GM12872 (cell line): ENCODE results near the gene KCNJ5.

Experiments
- TF ChIP-seq, protein P1 (sequence below): IDR thresholded peaks from 3 replicates; pipeline ENCODE4 v1.5.1; 2011; ENCODE audit warnings: low read depth, mild to moderate bottlenecking, low read length, moderate library complexity; ENCODE audit not compliant: insufficient read depth

KCNJ5 gene

GRCh38 chr11:128904656-128905344, 13.6 kb downstream of the KCNJ5 start:
- TF ChIP-seq, protein P1, sequence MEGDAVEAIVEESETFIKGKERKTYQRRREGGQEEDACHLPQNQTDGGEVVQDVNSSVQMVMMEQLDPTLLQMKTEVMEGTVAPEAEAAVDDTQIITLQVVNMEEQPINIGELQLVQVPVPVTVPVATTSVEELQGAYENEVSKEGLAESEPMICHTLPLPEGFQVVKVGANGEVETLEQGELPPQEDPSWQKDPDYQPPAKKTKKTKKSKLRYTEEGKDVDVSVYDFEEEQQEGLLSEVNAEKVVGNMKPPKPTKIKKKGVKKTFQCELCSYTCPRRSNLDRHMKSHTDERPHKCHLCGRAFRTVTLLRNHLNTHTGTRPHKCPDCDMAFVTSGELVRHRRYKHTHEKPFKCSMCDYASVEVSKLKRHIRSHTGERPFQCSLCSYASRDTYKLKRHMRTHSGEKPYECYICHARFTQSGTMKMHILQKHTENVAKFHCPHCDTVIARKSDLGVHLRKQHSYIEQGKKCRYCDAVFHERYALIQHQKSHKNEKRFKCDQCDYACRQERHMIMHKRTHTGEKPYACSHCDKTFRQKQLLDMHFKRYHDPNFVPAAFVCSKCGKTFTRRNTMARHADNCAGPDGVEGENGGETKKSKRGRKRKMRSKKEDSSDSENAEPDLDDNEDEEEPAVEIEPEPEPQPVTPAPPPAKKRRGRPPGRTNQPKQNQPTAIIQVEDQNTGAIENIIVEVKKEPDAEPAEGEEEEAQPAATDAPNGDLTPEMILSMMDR: no peak

- TF ChIP-seq, protein P1: peak; percentile 49
Measured at GRCh38 chr11:128905345-128906184, 14.4 kb downstream of the KCNJ5 start.

- TF ChIP-seq, protein P1: no peak
Measured at GRCh38 chr11:128906185-128907050, 15.3 kb downstream of the KCNJ5 start.

DNA sequence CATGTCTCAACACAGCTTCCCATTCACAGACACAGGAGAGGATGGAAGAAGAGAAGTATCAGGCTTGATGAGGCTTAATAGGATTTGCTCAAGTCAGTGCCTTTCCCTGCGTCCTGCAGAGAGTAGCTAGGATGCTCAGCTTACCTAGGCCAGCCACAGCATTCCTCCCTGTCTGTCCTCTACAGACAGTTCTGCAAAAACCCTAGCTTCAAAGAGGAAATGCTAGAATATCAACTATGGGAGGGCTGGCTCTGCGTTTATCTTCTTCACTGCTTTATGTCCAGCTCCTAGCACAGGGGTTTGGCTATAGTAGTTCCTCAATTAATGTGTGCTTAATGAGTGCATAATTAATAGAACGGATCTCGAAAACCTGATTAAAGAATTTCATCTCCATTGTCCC, 16.4 kb downstream of the KCNJ5 start:
- TF ChIP-seq, protein P1: no peak

- TF ChIP-seq, protein P1: no peak
Measured at GRCh38 chr11:128908391-128909246, 17.5 kb downstream of the KCNJ5 start.

- TF ChIP-seq, protein P1: no peak
Measured at GRCh38 chr11:128909438-128910125, 18.4 kb downstream of the KCNJ5 start.
